Psoas muscle (tissue), 8 donors: Measurements from ENCODE around the gene RASEF. TPM values are rescaled to one million over a fixed set of nuclear protein-coding genes. Genes with fewer than 3 reads are reported as not detected.
"Not testable (repeated sequence)": the region's sequence is repeated elsewhere in the genome, so short reads cannot be mapped to it uniquely, and the experiment has no call there.

Experiments used
- ATAC-seq, 4 donors: fragments of 200-7000 bp; cut with Tn5 transposase; one replicate each; pipeline ENCODE4 v1.9.1; 2020; ENCODE audit warnings: moderate library complexity in 3 of 4, mild to moderate bottlenecking in 2 of 4
- DNase-seq, 2 donors: peaks; one replicate each; pipeline ENCODE4 v3.0.0-alpha.2; 2020
- H3K27ac ChIP-seq: fragments of 200-600 bp; one replicate; pipeline ENCODE4 v1.8.0; 2022
- H3K27me3 ChIP-seq, 3 donors: fragments of 200-600 bp in 1 of 3; one replicate each; pipeline versions ENCODE4 v1.6.1 to v1.8.0; 2013 to 2022; ENCODE audit warnings: low read length in 2 of 3, mild to moderate bottlenecking in 2 of 3, moderate library complexity in 1 of 3; ENCODE audit not compliant: insufficient read depth in 3 of 3
- H3K36me3 ChIP-seq, 2 donors: fragments of 200-600 bp in 1 of 2; one replicate each; pipeline versions ENCODE4 v1.6.1 to v1.8.0; 2013 to 2022; ENCODE audit warnings: low read depth in 1 of 2, mild to moderate bottlenecking in 1 of 2, moderate library complexity in 1 of 2; ENCODE audit not compliant: insufficient read depth in 1 of 2
- H3K4me1 ChIP-seq: fragments of 200-600 bp; one replicate; pipeline ENCODE4 v1.8.0; 2022
- H3K4me3 ChIP-seq: fragments of 200-600 bp; one replicate; pipeline ENCODE4 v1.8.0; 2022; ENCODE audit warnings: mild to moderate bottlenecking
- H3K9me3 ChIP-seq: fragments of 200-600 bp; one replicate; pipeline ENCODE4 v1.8.0; 2022
- WGBS, 3 donors: extraction: QIAGEN DNeasy Blood & Tissue Kit; methylation state at CpG; one replicate each; pipeline versions ENCODE4 v1.1.6 to v1.1.7; 2013; 5-methylcytosine and 5-hydroxymethylcytosine counted together
- intact Hi-C, 2 donors: fragments of 100-400 bp; cut with DNase I; formaldehyde crosslinking; loops; one replicate each; pipeline versions ENCODE4 v1.11.0 to v1.14.2; 2022
- polyA plus RNA-seq, 3 donors: library from polyadenylated mRNA; stranded (reverse); fragments of 200-250 nt; gene quantifications; one replicate each; pipeline ENCODE4 v1.2.3, GENCODE V29; 2013
- total RNA-seq, 4 donors: library from RNA; stranded (reverse); fragmentation: NEBNext Ultra II Directional in 2 of 4; extraction: Animal tissue kit (Norgen Biotek cat#: 25700) in 2 of 4; gene quantifications; one replicate each; pipeline versions ENCODE4 v1.2.1 to v1.2.4, GENCODE V29; 2021 to 2023
- TF ChIP-seq, protein P1 (sequence below): fragments of 200-600 bp; IDR thresholded peaks from one replicate; pipeline ENCODE4 v1.8.0; 2022; ENCODE audit warnings: antibody characterized with exemption
- donor health status: healthy with polysubstance abuse.
- donor health status: DM: no; HTN: no; CAD: no; lungs with moderate emphysema.
- donor health status: Bipolar disorder and iron deficiency.
- donor health status: healthy.
- donor health status: DM: yes; HTN: yes; CAD: no.
- donor health status: DM: no; HTN: no; CAD: no.
- donor health status: DM: no; HTN: no; CAD: no.
- donor health status: DM: yes; HTN: yes; CAD: no.

Gene RASEF
- total and polyA plus RNA-seq, 7 donors, result 0.01 to 0.11 (median 0.06) TPM; not detected in 1

GRCh38 chr9:83106772-83107171, 43.8 kb upstream of the RASEF start:
- intact Hi-C loops, result no loop called here
- no peaks in the 10 kb centered on the region for H3K36me3 ChIP-seq
- no peak for ATAC-seq

GRCh38 chr9:83106263-83106662, 43.3 kb upstream of the RASEF start:
- Histone ChIP-seq H3K27me3 (no peaks in the 10 kb centered on the region), H3K4me3 (no peak overlapping the region), H3K4me1 (no peaks in the 10 kb centered on the region), H3K27ac (no peak overlapping the region), H3K9me3 (no peaks in the 10 kb centered on the region), H3K36me3 (no peaks in the 10 kb centered on the region)
- peak in 1 of 4 donors; percentile 26 for ATAC-seq
- TF ChIP-seq, protein P1, sequence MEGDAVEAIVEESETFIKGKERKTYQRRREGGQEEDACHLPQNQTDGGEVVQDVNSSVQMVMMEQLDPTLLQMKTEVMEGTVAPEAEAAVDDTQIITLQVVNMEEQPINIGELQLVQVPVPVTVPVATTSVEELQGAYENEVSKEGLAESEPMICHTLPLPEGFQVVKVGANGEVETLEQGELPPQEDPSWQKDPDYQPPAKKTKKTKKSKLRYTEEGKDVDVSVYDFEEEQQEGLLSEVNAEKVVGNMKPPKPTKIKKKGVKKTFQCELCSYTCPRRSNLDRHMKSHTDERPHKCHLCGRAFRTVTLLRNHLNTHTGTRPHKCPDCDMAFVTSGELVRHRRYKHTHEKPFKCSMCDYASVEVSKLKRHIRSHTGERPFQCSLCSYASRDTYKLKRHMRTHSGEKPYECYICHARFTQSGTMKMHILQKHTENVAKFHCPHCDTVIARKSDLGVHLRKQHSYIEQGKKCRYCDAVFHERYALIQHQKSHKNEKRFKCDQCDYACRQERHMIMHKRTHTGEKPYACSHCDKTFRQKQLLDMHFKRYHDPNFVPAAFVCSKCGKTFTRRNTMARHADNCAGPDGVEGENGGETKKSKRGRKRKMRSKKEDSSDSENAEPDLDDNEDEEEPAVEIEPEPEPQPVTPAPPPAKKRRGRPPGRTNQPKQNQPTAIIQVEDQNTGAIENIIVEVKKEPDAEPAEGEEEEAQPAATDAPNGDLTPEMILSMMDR, result no peak
- DNase-seq, result no peak
- WGBS, 3 donors, result 51 to 74% (median 59%) methylated on average over 1 of the region's 1 CpG
- intact Hi-C loops, result no loop called here

More at GRCh38 chr9:83106772-83107171, 43.8 kb upstream of the RASEF start:
- no peak overlapping the region for H3K27ac ChIP-seq
- H3K4me3 ChIP-seq, result no peak overlapping the region
- no peaks in the 10 kb centered on the region for H3K9me3 ChIP-seq
- no peak for DNase-seq
- 50 to 58% (median 51%) methylated on average over 2 of the region's 2 CpGs for WGBS, 3 donors
- H3K4me1 ChIP-seq, result no peaks in the 10 kb centered on the region
- no peaks in the 10 kb centered on the region for H3K27me3 ChIP-seq
- TF ChIP-seq, protein P1, result no peak

DNA sequence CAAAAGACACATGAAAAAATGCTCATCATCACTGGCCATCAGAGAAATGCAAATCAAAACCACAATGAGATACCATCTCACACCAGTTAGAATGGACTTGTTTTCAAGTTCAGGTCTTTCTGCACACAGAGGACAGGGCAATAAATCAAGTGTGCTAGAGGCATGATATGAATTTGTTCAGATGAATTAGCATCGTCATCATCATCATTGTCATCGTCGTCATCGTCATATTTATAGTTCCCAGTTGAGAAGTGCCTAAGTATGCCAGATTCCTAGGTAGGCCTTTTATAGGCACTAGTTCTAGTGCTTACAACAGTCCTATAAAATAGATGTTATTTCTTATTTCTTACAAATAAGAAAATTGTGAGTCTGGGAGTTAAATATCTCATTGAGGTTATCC, 34.7 kb upstream of the RASEF start:
- H3K9me3 ChIP-seq, result no peaks in the 10 kb centered on the region
- no peaks in the 10 kb centered on the region for H3K27me3 ChIP-seq
- TF ChIP-seq, protein P1, result no peak
- H3K27ac ChIP-seq, result no peak overlapping the region
- DNase-seq (no peak), ATAC-seq (peak in 3 of 4 donors; percentile 62 to 88 (median 66))
- intact Hi-C loops, result no loop called here
- no peaks in the 10 kb centered on the region for H3K36me3 ChIP-seq
- no peaks in the 10 kb centered on the region for H3K4me1 ChIP-seq
- H3K4me3 ChIP-seq, result no peak overlapping the region
- 37 to 69% (median 47%) methylated on average over 4 of the region's 4 CpGs for WGBS, 3 donors

DNA sequence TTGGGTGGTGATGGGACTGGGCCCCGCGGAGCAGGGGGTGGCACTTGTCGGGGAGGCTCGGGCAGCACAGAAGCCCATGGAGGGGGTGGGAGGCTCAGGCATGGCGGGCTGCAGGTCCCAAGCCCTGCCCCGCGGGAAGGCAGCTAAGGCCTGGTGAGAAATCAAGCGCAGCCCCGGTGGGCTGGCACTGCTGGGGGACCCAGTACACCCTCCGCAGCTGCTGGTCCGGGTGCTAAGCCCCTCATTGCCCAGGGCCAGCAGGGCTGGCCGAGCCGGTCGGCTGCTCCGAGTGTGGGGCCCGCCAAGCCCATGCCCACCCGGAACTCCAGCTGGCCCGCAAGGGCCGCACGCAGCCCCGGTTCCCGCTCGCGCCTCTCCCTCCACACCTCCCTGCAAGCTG, 30.4 kb upstream of the RASEF start:
- H3K9me3 ChIP-seq, DNase-seq, intact Hi-C loops, H3K36me3 ChIP-seq, H3K4me3 ChIP-seq, H3K27me3 ChIP-seq, ATAC-seq, H3K27ac ChIP-seq, H3K4me1 ChIP-seq: not testable (repeated sequence)
- 91 to 97% (median 92%) methylated on average over 7 to 24 of the region's 24 CpGs for WGBS, 3 donors

DNA sequence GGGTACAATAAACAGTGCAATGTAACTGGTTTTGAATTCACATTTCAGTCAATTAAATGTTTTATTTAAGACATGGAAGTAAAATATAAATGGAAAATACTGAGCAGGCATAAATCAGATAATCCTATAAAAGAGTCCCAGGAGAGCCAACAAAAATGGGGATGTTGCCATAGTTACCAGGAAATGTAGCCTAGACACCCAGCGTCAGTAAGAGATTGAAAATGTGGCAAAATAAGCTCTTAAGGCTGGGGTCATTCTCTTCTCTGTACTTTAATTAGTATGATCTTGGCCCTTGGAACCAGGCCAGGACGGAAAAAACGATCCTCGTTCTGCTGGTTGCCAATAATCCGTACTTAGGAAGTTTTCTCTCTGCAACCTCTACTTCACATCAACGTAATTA, 18.9 kb upstream of the RASEF start:
- H3K9me3 ChIP-seq, result no peaks in the 10 kb centered on the region
- ATAC-seq, result no peak
- DNase-seq, result no peak
- WGBS, 3 donors, result 48 to 54% (median 52%) methylated on average over 6 of the region's 6 CpGs
- H3K4me3 ChIP-seq, result no peak overlapping the region
- H3K27ac ChIP-seq, result no peak overlapping the region
- no peaks in the 10 kb centered on the region for H3K4me1 ChIP-seq
- no peaks in the 10 kb centered on the region for H3K27me3 ChIP-seq
- TF ChIP-seq, protein P1, result no peak
- no peaks in the 10 kb centered on the region for H3K36me3 ChIP-seq
- intact Hi-C loops, result no loop called here
